Measurements from ENCODE around the gene LALBA. TPM values are rescaled to one million over a fixed set of nuclear protein-coding genes. Genes with fewer than 3 reads are reported as not detected.

LALBA gene
- total RNA-seq, 2 experiments from 2014 or later, result not detected

Other genes starting within 250 kb of the LALBA start
- gene ZNF641, start 219.1 kb downstream of the LALBA start, total RNA-seq (2014; rRNA removed; shearing (Covaris generic)), result 11.8 and 21.2 TPM in 2 replicates
- gene ZNF641, start 219.1 kb downstream of the LALBA start, total RNA-seq (2022), result 10.6 and 11.1 TPM in 2 replicates
- not detected in 2 replicates for gene ANP32D, start 97.5 kb downstream of the LALBA start, total RNA-seq (2014; rRNA removed; shearing (Covaris generic))
- gene ANP32D, start 97.5 kb downstream of the LALBA start, total RNA-seq (2022), result not detected in 2 replicates
- not detected in 2 replicates for gene C12orf54, start 87.5 kb downstream of the LALBA start, total RNA-seq (2014; rRNA removed; shearing (Covaris generic))
- gene C12orf54, start 87.5 kb downstream of the LALBA start, total RNA-seq (2022), result not detected in 2 replicates
- not detected in 2 replicates for gene OR8S1, start 44.4 kb downstream of the LALBA start, total RNA-seq (2014; rRNA removed; shearing (Covaris generic))
- not detected in 2 replicates for gene OR8S1, start 44.4 kb downstream of the LALBA start, total RNA-seq (2022)
- gene KANSL2, start 112.2 kb upstream of the LALBA start, total RNA-seq (2014; rRNA removed; shearing (Covaris generic)), result 47.1 and 58.5 TPM in 2 replicates
- gene KANSL2, start 112.2 kb upstream of the LALBA start, total RNA-seq (2022), result 52.5 and 52.7 TPM in 2 replicates
- gene CCNT1, start 146.7 kb upstream of the LALBA start, total RNA-seq (2014; rRNA removed; shearing (Covaris generic)), result 23.6 and 30.9 TPM in 2 replicates
- gene CCNT1, start 146.7 kb upstream of the LALBA start, total RNA-seq (2022), result 57.7 and 59.1 TPM in 2 replicates
- gene ADCY6, start 219.0 kb upstream of the LALBA start, total RNA-seq (2014; rRNA removed; shearing (Covaris generic)), result not detected in 2 replicates
- gene ADCY6, start 219.0 kb upstream of the LALBA start, total RNA-seq (2022), result not detected in 2 replicates
- 5.6 and 5.9 TPM in 2 replicates for gene CACNB3, start 248.4 kb upstream of the LALBA start, total RNA-seq (2014; rRNA removed; shearing (Covaris generic))
- gene CACNB3, start 248.4 kb upstream of the LALBA start, total RNA-seq (2022), result 20.6 and 23.0 TPM in 2 replicates

Measured in OCI-LY7 (cell line).